Measurements from ENCODE around the gene SCG5. TPM values are rescaled to one million over a fixed set of nuclear protein-coding genes. Genes with fewer than 3 reads are reported as not detected.
A peak's percentile ranks its signal among the peaks of the same experiment; 100 is the strongest.

Gene SCG5
- total RNA-seq, 2 experiments from 2014 or later, result 0.57 to 0.94 TPM

DNA sequence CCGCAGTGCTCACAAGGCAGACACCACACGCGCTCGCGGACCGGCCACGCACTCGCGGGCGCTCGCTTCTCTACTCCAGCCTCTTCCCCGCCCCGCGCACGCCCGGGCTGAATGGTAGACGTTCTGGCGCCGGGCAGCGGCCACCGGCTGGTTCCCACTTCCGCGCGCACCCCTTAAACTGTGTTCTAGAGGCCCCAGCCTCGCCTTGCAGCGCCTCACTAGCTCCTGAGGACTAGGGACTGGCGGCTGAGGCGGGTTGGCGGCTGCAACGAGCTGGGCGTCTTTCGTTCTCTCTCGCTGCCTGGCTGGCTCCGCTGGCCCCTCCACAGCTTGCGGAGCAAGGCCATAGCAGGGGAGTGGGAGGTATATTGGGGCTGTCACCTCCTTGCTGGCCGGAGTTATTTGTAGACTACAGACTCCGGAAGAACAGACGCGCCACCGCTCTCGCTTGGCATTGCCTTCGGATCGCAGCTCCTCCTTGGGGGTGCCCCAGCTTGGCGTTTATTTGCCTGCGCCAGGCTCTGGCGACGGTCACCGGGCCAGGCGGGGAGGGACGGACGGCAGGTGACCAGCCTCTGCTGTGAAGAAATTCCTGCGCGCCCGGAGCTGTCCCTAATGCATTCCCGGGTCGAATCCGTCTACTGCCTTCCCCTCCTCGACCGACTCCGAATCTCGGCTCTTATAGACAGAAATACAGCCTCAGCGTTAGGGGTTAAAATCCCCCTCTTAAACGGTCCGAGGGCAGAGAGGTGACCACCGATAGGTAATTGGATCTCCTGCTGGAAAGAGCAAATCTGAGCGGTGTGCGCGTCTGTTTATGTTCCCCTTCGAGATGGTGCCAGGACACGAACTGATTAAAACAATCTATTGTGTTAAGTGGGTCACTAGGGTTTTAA, 77.6 kb downstream of the SCG5 start:
- CTCF ChIA-PET, result no interaction called here
- Mint-ChIP-seq H3K36me3 (ENCODE audit: low read depth) (no peaks in the 10 kb centered on the region), H3K4me3 (peak overlapping the region; percentile 3), H3K27ac (no peak overlapping the region), H3K27me3 (ENCODE audit: low read depth) (peaks cover 57% of the 10 kb centered on the region), H3K4me1 (ENCODE audit: low read depth) (peaks cover 14% of the 10 kb centered on the region), H3K9me3 (no peaks in the 10 kb centered on the region)
- no peak for DNase-seq
- intact Hi-C loops (cut with micrococcal nuclease), result no loop called here

DNA sequence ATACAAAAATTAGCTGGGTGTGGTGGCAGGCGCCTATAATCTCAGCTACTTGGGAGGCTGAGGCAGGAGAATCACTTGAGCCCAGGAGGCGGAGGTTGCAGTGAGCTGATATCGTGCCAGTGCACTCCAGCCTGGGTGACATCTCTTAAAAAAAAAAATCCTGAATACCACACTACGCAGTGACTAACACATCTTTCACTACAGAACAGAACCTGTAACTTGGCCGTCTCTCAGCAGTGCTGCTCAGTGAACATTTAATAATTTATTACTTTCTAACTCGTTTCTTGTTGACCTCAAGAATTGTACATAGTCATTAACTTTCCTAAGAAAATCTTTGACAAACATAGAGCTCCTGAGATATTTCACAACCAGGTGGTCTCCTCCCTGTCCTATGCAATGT, 80.1 kb downstream of the SCG5 start:
- H3K4me3 Mint-ChIP-seq, result no peak overlapping the region
- peaks cover 4% of the 10 kb centered on the region for H3K9me3 Mint-ChIP-seq
- intact Hi-C loops (cut with micrococcal nuclease), result no loop called here
- peaks cover 2% of the 10 kb centered on the region for H3K36me3 Mint-ChIP-seq (ENCODE audit: low read depth)
- no peak for DNase-seq
- no peak overlapping the region for H3K27ac Mint-ChIP-seq
- CTCF ChIA-PET, result no interaction called here
- H3K27me3 Mint-ChIP-seq (ENCODE audit: low read depth), result peaks cover 65% of the 10 kb centered on the region
- H3K4me1 Mint-ChIP-seq (ENCODE audit: low read depth), result peaks cover 14% of the 10 kb centered on the region

DNA sequence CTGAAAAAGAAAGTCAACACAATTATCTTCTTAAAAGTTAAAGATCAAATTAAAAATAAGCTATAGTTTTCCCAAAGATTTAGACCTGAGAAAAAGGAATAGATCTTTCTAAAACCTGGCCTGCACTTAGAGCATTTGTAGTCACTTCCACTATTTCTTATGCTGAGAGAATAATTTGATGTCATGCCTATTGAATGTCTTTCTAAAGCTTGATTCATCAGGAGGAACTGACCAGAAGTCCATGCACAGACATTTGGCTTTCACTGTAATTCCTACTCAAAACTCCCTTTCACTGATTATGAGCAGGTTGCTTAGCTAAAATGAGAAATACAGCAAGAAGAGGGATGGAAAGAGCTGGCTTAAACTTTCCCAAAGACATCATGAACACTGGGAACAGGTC, 80.6 kb downstream of the SCG5 start:
- intact Hi-C loops (cut with micrococcal nuclease), result no loop called here
- H3K27me3 Mint-ChIP-seq (ENCODE audit: low read depth), result peaks cover 65% of the 10 kb centered on the region
- DNase-seq, result no peak
- CTCF ChIA-PET, result no interaction called here
- H3K9me3 Mint-ChIP-seq, result peaks cover 4% of the 10 kb centered on the region
- H3K27ac Mint-ChIP-seq, result no peak overlapping the region
- no peak overlapping the region for H3K4me3 Mint-ChIP-seq
- H3K36me3 Mint-ChIP-seq (ENCODE audit: low read depth), result peaks cover 2% of the 10 kb centered on the region
- H3K4me1 Mint-ChIP-seq (ENCODE audit: low read depth), result peaks cover 8% of the 10 kb centered on the region

DNA sequence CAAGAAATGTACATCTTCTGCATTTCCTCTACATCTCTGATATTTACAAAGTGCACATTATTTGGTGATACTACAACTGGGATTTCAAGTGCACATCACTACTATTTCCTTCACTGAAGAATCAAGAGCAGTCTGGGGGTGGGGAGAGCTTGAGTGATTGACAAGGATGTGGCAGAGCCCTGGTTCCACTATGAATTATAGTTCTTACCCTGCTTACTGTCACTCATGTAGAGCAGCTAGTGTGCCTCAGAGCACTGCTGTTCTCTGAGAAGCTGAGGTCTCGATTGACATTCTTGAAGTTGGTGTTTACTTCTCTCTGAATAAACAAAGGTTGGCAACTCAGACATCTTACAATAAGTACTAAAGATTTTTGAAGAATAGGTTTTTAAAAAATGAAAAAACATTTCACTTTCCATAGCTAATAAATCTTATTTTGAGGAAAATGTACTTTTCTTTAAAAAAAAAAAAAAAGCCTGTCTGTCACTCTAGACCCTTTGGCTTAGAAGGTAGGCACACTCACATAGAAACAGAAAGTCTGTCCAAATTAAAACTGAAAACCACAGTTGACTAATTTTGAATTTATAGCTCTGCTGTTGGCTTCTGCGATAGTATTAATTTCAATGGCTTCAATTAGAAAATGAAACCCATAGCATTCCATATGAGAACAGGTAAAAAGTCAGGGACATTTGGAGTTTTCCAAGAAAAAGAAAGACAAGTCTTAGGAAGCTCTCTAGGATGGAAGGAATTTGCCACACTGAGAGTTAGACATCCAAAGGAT, 81.8 kb downstream of the SCG5 start:
- peaks cover 2% of the 10 kb centered on the region for H3K36me3 Mint-ChIP-seq (ENCODE audit: low read depth)
- H3K4me1 Mint-ChIP-seq (ENCODE audit: low read depth), result peaks cover 3% of the 10 kb centered on the region
- no peak overlapping the region for H3K4me3 Mint-ChIP-seq
- H3K9me3 Mint-ChIP-seq, result peaks cover 4% of the 10 kb centered on the region
- no peak for DNase-seq
- H3K27me3 Mint-ChIP-seq (ENCODE audit: low read depth), result peaks cover 63% of the 10 kb centered on the region
- H3K27ac Mint-ChIP-seq, result no peak overlapping the region
- intact Hi-C loops (cut with micrococcal nuclease), result no loop called here
- CTCF ChIA-PET, result interaction anchor here (0.6 kb wide), 1 partner anchor 48 kb away, joined by 3 read pairs; no protein-coding TSS in a partner anchor

DNA sequence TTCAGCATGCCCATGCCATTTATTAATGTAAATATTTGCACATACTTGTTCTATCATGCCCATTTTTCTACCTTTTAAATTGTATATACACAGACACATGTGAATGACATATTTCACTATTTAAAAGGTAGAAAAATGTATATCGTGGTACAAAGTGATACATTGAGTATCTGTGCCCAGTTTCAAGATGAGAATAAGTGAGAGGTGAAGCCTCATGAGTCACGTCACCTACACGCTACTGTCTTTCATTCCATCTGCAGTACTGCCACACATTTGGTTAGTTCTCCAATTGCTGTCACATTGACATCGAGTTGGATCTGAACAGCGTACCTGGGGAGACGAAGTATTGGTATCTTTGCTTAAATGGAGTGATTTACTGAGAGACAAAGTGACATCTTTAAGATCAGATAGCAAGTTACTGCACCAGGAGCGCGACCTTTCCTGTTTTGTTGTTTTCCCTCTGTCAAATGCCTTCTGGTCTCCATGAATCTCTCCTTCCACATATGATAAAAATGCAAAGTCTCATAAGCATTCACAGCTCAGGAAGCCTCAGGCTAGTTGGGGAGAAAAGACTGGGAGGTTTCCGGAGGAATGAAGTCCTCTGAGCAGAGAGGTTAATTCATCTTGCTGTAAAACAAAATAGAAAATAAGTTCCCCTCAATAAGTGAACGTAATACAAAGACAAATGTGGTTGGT, 88.3 kb downstream of the SCG5 start:
- CTCF ChIA-PET, result no interaction called here
- intact Hi-C loops (cut with micrococcal nuclease), result no loop called here
- no peak overlapping the region for H3K4me3 Mint-ChIP-seq
- H3K27ac Mint-ChIP-seq, result no peak overlapping the region
- peaks cover 37% of the 10 kb centered on the region for H3K27me3 Mint-ChIP-seq (ENCODE audit: low read depth)
- no peaks in the 10 kb centered on the region for H3K4me1 Mint-ChIP-seq (ENCODE audit: low read depth)
- peaks cover 2% of the 10 kb centered on the region for H3K36me3 Mint-ChIP-seq (ENCODE audit: low read depth)
- H3K9me3 Mint-ChIP-seq, result peaks cover 4% of the 10 kb centered on the region
- no peak for DNase-seq

DNA sequence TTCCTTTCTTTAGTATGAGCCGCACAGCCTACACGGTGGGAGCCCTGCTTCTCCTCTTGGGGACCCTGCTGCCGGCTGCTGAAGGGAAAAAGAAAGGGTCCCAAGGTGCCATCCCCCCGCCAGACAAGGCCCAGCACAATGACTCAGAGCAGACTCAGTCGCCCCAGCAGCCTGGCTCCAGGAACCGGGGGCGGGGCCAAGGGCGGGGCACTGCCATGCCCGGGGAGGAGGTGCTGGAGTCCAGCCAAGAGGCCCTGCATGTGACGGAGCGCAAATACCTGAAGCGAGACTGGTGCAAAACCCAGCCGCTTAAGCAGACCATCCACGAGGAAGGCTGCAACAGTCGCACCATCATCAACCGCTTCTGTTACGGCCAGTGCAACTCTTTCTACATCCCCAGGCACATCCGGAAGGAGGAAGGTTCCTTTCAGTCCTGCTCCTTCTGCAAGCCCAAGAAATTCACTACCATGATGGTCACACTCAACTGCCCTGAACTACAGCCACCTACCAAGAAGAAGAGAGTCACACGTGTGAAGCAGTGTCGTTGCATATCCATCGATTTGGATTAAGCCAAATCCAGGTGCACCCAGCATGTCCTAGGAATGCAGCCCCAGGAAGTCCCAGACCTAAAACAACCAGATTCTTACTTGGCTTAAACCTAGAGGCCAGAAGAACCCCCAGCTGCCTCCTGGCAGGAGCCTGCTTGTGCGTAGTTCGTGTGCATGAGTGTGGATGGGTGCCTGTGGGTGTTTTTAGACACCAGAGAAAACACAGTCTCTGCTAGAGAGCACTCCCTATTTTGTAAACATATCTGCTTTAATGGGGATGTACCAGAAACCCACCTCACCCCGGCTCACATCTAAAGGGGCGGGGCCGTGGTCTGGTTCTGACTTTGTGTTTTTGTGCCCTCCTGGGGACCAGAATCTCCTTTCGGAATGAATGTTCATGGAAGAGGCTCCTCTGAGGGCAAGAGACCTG, 89.5 kb downstream of the SCG5 start:
- intact Hi-C loops (cut with micrococcal nuclease), result no loop called here
- Mint-ChIP-seq H3K4me1 (ENCODE audit: low read depth) (no peaks in the 10 kb centered on the region), H3K4me3 (no peak overlapping the region), H3K27me3 (ENCODE audit: low read depth) (peaks cover 32% of the 10 kb centered on the region), H3K9me3 (peaks cover 4% of the 10 kb centered on the region), H3K36me3 (ENCODE audit: low read depth) (no peaks in the 10 kb centered on the region), H3K27ac (no peak overlapping the region)
- CTCF ChIA-PET, result no interaction called here
- no peak for DNase-seq

DNA sequence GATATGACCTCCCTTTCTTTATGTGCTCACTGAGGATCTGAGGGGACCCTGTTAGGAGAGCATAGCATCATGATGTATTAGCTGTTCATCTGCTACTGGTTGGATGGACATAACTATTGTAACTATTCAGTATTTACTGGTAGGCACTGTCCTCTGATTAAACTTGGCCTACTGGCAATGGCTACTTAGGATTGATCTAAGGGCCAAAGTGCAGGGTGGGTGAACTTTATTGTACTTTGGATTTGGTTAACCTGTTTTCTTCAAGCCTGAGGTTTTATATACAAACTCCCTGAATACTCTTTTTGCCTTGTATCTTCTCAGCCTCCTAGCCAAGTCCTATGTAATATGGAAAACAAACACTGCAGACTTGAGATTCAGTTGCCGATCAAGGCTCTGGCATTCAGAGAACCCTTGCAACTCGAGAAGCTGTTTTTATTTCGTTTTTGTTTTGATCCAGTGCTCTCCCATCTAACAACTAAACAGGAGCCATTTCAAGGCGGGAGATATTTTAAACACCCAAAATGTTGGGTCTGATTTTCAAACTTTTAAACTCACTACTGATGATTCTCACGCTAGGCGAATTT, 91.2 kb downstream of the SCG5 start:
- Mint-ChIP-seq H3K27me3 (ENCODE audit: low read depth) (peaks cover 21% of the 10 kb centered on the region), H3K9me3 (no peaks in the 10 kb centered on the region), H3K4me3 (no peak overlapping the region), H3K4me1 (ENCODE audit: low read depth) (no peaks in the 10 kb centered on the region), H3K36me3 (ENCODE audit: low read depth) (no peaks in the 10 kb centered on the region), H3K27ac (no peak overlapping the region)
- intact Hi-C loops (cut with micrococcal nuclease), result no loop called here
- CTCF ChIA-PET, result interaction anchor here (1.4 kb wide), 1 partner anchor 10 kb away, joined by 3 read pairs; no protein-coding TSS in a partner anchor
- no peak for DNase-seq

DNA sequence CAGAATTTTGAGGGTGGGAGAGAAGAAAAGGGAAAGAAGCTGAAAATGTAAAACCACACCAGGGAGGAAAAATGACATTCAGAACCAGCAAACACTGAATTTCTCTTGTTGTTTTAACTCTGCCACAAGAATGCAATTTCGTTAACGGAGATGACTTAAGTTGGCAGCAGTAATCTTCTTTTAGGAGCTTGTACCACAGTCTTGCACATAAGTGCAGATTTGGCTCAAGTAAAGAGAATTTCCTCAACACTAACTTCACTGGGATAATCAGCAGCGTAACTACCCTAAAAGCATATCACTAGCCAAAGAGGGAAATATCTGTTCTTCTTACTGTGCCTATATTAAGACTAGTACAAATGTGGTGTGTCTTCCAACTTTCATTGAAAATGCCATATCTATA, 91.8 kb downstream of the SCG5 start:
- DNase-seq, result no peak
- Mint-ChIP-seq H3K36me3 (ENCODE audit: low read depth) (no peaks in the 10 kb centered on the region), H3K4me1 (ENCODE audit: low read depth) (no peaks in the 10 kb centered on the region), H3K9me3 (no peaks in the 10 kb centered on the region), H3K27ac (no peak overlapping the region), H3K4me3 (no peak overlapping the region), H3K27me3 (ENCODE audit: low read depth) (peaks cover 21% of the 10 kb centered on the region)
- intact Hi-C loops (cut with micrococcal nuclease), result no loop called here
- CTCF ChIA-PET, result no interaction called here

DNA sequence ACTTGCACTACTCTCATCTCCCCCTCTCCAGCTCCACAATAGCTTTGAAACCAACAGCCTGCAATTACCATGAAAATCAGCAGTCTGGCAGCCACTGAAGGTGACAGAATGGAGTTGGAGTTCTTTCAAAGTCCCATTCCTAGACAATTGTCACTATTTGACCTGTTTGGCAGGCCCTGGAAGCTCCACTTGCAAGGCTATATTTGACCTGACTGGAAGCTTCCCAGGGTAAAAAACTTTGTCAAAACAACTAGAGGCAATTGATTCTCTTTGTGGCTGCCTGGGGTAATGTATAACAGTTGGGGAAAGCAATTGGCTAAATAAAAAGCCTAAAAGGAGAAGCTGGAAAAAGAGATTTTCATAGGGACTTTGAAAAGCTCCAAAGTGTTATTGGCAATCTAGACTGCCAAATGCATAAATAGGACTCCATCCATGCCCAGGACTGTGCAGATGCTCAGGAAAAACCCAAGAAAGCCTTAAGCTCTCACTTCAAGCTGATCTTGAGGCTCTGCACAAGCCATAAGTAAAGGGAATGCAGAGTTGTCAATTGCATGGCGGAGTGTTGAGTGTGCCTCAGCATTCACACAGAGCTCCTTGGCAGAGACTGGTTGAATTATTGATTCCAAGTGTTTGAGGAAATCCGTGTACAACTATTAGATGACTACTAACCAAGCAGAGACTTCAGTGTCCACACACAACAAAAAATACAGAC, 94.6 kb downstream of the SCG5 start:
- DNase-seq, result no peak
- Mint-ChIP-seq H3K4me3 (no peak overlapping the region), H3K27ac (no peak overlapping the region), H3K9me3 (peaks cover 5% of the 10 kb centered on the region), H3K4me1 (ENCODE audit: low read depth) (no peaks in the 10 kb centered on the region), H3K27me3 (ENCODE audit: low read depth) (peaks cover 11% of the 10 kb centered on the region), H3K36me3 (ENCODE audit: low read depth) (no peaks in the 10 kb centered on the region)
- intact Hi-C loops (cut with micrococcal nuclease), result no loop called here
- CTCF ChIA-PET, result no interaction called here

DNA sequence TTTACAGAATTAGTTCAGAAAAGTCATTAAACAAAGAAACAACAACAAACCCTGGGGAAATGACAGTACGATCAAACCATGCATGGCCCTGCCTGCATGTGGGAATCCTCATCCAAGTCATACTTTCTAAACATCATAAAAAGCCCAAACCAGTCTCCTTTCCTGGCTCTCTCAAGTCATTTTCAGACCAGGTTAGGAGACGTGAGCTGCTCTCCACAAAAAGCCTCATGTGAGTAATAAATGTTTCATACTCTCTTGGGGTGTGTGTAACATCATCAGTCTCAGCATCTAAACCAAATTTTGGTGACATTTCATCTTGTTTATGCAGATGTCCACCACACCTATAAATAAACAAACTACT, 95.2 kb downstream of the SCG5 start:
- no peak for DNase-seq
- no peak overlapping the region for H3K4me3 Mint-ChIP-seq
- intact Hi-C loops (cut with micrococcal nuclease), result no loop called here
- H3K9me3 Mint-ChIP-seq, result peaks cover 5% of the 10 kb centered on the region
- CTCF ChIA-PET, result no interaction called here
- no peaks in the 10 kb centered on the region for H3K36me3 Mint-ChIP-seq (ENCODE audit: low read depth)
- no peaks in the 10 kb centered on the region for H3K4me1 Mint-ChIP-seq (ENCODE audit: low read depth)
- peaks cover 11% of the 10 kb centered on the region for H3K27me3 Mint-ChIP-seq (ENCODE audit: low read depth)
- H3K27ac Mint-ChIP-seq, result no peak overlapping the region

DNA sequence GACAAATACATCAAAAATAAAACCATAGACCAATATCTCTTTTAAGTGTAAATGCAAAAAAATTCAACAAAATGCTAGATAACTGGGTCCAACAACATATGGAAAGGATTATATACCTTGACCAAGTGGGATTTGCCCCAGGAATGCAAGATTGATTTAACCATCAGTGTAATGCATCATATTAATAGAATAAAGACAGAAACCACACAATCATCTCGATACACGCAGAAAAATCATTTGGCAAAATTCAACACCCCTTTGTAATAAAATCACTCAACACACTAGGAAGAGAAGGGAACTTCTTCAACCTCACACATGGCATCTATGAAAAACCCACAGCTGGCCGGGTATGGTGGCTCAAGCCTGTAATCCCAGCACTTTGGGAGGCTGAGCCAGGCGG, 95.8 kb downstream of the SCG5 start:
- Mint-ChIP-seq H3K27me3 (ENCODE audit: low read depth) (peaks cover 11% of the 10 kb centered on the region), H3K27ac (no peak overlapping the region), H3K36me3 (ENCODE audit: low read depth) (no peaks in the 10 kb centered on the region), H3K9me3 (peaks cover 5% of the 10 kb centered on the region), H3K4me3 (no peak overlapping the region), H3K4me1 (ENCODE audit: low read depth) (no peaks in the 10 kb centered on the region)
- no peak for DNase-seq
- intact Hi-C loops (cut with micrococcal nuclease), result no loop called here
- CTCF ChIA-PET, result no interaction called here

All from activated naive CD4-positive, alpha-beta T cell treated with anti-CD3 and anti-CD28 coated beads for 36 hours (primary cell).